GM12864 (cell line): ENCODE measurements around the gene ZNF662.

Source experiments
- DNase-seq: peaks from one replicate; pipeline ENCODE4 v3.0.0-alpha.2; 2011; ENCODE audit warnings: low read depth
- H3K4me3 ChIP-seq: 2 replicates; pipeline ENCODE4 v1.5.1; 2011; ENCODE audit warnings: mild to moderate bottlenecking, low read depth, low read length, control low read depth
- TF ChIP-seq, protein P1 (sequence below): IDR thresholded peaks from 2 replicates; pipeline ENCODE4 v1.5.1; 2011; ENCODE audit warnings: low read depth, mild to moderate bottlenecking, moderate library complexity, low read length, control low read depth, inconsistent platforms; ENCODE audit errors: missing control alignments

The ZNF662 gene

DNA sequence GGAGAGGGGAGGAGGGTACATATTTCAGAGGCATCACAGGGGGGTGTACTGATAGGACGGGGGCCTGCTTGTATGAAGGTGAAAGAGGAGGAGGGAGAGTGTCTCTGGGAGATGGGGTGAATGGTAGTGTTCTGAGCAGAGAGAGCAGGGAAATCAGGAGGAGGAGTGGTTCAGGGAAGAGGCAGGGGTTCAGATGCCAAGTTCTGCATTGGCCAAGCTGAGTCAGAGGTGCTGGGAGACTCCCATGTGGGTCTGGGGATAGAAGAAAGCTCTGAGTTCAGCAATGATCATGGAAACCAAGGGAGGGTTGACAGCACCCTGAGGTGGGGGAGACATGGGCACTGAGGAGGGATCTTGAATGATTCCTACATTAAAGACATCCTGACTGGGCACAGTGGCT is 33.2 kb upstream of the ZNF662 start:
- TF ChIP-seq, protein P1, sequence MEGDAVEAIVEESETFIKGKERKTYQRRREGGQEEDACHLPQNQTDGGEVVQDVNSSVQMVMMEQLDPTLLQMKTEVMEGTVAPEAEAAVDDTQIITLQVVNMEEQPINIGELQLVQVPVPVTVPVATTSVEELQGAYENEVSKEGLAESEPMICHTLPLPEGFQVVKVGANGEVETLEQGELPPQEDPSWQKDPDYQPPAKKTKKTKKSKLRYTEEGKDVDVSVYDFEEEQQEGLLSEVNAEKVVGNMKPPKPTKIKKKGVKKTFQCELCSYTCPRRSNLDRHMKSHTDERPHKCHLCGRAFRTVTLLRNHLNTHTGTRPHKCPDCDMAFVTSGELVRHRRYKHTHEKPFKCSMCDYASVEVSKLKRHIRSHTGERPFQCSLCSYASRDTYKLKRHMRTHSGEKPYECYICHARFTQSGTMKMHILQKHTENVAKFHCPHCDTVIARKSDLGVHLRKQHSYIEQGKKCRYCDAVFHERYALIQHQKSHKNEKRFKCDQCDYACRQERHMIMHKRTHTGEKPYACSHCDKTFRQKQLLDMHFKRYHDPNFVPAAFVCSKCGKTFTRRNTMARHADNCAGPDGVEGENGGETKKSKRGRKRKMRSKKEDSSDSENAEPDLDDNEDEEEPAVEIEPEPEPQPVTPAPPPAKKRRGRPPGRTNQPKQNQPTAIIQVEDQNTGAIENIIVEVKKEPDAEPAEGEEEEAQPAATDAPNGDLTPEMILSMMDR = no peak
- DNase-seq = no peak
- H3K4me3 ChIP-seq = no peak overlapping the region

DNA sequence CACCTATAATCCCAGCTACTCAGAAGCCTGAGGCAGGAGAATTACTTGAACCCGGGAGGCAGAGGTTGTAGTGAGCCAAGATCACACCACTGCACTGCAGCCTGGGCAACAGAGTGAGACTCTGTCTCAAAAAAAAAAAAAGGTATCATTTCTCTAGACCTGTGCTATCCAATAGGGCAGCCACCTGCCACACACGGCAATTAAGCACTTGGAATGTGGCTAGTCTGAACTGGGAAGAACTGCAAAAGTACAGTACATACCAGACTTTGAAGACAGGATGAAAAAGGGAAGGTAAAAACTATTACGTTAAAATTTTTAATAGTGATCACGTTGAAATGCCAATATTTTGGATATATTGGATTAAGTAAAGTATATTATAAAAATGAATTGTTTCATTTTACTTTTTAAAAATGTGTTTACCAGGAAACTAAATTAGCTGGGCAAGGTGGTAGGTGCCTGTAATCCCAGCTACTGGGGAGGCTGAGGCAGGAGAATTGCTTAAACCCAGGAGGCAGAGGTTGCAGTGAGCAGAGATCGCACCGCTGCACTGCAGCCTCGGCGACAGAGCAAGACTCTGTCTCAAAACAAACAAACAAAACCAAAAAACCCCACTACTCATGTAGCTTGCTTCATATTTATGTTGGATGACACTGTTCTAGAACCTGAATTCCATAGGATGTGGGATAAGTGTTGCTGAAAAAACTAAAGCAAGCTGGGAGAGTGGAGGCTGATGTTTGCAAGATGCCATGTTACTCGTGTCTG is 32.5 kb upstream of the ZNF662 start:
- H3K4me3 ChIP-seq = no peak overlapping the region
- DNase-seq = no peak
- TF ChIP-seq, protein P1 = no peak

DNA sequence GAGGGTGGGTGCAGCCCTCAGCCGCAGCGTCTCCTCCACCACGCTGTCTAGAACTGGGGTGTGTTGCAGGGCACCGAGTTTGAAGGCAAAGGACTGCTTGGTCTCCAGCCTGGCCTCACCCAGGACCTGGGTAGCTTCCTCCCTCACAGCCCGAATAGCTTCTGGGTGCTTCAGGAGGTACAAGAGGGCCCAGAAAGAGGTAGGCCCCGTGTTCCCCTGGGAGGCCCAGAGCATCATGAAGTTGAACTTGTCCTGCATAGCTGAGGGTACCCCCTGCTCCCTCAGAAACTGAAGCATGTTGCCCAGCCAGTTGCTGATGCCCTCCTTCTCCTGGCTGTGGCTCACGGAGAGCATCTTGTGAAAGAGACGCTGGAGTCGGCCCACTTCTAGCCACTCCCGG is 31.2 kb upstream of the ZNF662 start:
- DNase-seq = no peak
- TF ChIP-seq, protein P1 = no peak
- no peak overlapping the region for H3K4me3 ChIP-seq

DNA sequence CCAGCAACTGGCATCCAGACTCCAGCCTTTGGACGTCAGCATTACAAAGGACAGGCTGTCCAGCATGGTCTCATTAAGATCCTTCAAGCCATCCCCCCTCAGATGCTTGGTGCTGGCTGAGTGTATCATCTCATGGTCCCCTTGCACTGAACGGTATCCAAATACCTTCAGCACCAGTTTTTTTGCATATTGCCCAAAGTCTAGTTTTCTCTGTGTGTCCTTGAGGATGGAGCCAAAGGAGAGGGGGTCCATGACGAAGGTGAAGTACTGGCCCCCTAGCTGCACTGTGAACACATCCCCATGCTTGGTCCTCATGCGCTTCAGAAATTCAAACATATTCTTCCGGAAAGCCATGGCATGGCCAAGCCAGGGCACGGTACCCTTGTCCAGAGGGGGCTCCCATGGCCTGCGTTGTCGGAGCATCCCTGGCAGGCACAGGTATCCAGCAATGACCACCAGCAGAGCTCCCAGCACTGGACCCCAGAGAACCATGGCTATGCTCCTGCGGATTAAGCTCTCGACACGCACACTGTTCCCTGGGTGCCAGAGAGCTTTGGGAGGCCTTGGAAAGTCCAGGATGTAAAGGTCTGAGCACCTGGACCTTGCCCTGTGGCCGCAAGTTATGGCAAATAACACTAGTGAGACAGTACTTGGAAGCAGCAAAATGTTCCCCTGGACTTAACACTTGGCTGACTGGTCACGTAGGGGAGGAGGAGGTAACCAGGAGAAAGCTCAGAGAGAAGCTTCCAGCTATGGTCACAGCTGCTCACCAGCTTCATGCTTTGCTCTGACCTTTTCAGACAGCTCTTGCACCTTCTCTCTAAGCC is 30.4 kb upstream of the ZNF662 start, which contains the start of gene CYP8B1:
CYP8B1 (minus strand) TSS at position 555 of the 827 bp plus-strand sequence; CDS start at position 492, 63 bp downstream.
- TF ChIP-seq, protein P1 = no peak
- no peak for DNase-seq
- no peak within 1 kb of the TSS for H3K4me3 ChIP-seq

DNA sequence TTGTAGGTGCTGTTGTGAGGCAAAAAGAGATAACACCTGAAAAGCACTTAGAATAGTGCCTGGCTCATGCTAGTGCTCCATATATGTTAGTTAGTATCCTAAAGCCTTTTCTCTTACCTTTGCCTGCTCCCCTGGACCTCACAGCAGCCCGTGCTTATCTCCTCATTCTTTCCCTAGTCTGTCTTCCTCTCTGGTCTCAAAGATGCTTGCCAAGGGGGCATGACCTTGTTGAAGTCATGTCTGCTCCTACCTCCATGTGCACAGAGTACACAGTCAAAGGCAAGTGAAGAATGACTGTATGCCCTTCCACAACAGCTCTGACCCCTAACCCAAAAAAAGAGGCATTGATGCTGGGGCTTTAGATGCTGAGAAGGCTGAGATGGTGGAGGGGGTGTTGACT is 29.5 kb upstream of the ZNF662 start:
- no peak overlapping the region for H3K4me3 ChIP-seq
- no peak for DNase-seq
- TF ChIP-seq, protein P1 = no peak

DNA sequence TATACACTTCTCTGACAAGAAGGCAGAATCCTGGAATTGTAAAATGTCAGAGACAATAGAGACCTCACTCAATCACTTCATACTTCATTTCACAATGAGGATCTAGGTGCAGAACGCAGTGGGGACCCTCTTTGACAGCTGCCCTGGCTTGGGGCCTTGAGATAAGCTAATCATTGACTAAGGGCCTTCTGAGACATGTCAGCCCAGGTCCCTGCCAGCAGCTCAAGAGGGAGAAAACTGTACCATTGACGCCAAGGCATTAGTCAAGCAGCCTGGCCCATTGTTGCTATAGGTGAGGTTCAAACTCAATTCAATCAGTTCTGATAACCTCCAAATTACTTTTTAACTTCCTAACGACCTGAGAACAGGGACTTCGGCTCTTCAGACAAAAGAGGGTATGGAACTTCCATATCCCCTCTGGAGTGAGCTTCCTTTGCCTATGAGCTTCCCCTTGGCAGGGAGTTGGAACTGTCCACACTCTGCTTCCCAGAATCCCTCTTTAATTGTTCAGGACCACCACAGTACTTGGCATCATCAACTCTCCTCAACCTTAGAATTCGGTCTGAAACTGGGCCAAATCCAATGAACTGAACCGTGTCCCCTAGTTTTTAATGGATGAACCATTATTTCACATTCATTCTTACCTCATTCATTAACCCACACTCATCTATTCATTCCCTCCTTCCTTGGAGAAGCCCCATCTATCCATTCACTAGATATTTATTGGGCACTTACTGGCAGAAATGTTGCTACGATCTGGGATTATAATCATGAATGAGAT is 28.8 kb upstream of the ZNF662 start:
- DNase-seq = no peak
- TF ChIP-seq, protein P1 = no peak

More for the DNA sequence above, 28.8 kb upstream of the ZNF662 start:
- H3K4me3 ChIP-seq = no peak overlapping the region
